ENCODE data around the gene OSBPL8.

DNA sequence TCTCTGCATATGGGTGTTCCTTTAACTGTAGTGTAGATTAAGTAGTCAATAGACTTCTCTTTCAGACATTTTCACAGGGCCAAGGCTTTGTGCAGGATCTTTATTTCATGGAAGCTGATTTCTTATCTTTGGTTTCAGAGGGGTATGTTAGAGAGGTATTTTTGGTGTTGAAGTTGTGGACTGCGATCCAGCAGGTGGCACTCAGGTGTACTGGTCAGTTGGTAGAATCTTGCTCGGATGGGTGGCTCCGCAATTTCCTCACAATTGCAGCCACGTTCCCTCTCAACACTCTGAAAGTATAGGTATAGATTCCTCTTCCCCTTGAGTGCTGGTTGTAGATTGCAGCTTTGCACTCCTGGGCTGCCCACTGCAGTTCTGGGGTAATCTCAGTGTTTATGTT, 44.3 kb downstream of the OSBPL8 start:
- TF ChIP-seq, protein P1, sequence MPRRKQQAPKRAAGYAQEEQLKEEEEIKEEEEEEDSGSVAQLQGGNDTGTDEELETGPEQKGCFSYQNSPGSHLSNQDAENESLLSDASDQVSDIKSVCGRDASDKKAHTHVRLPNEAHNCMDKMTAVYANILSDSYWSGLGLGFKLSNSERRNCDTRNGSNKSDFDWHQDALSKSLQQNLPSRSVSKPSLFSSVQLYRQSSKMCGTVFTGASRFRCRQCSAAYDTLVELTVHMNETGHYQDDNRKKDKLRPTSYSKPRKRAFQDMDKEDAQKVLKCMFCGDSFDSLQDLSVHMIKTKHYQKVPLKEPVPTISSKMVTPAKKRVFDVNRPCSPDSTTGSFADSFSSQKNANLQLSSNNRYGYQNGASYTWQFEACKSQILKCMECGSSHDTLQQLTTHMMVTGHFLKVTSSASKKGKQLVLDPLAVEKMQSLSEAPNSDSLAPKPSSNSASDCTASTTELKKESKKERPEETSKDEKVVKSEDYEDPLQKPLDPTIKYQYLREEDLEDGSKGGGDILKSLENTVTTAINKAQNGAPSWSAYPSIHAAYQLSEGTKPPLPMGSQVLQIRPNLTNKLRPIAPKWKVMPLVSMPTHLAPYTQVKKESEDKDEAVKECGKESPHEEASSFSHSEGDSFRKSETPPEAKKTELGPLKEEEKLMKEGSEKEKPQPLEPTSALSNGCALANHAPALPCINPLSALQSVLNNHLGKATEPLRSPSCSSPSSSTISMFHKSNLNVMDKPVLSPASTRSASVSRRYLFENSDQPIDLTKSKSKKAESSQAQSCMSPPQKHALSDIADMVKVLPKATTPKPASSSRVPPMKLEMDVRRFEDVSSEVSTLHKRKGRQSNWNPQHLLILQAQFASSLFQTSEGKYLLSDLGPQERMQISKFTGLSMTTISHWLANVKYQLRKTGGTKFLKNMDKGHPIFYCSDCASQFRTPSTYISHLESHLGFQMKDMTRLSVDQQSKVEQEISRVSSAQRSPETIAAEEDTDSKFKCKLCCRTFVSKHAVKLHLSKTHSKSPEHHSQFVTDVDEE (CRISPR knock-in tag; IDR thresholded peaks at IDR 0.05): no peak
- TF ChIP-seq ZNF8 (CRISPR knock-in tag; IDR thresholded peaks at IDR 0.05): no peak
- TF ChIP-seq ZNF565 (CRISPR knock-in tag; conservative IDR thresholded peaks at IDR 0.05; ENCODE audit: low read depth): no peak
- TF ChIP-seq ZNF70 (CRISPR knock-in tag; IDR thresholded peaks at IDR 0.05): no peak
- TF ChIP-seq ARNTL (CRISPR knock-in tag; IDR thresholded peaks at IDR 0.05; ENCODE audit: borderline replicate concordance, low read depth): no peak
- no peak for TF ChIP-seq PPARA (CRISPR knock-in tag; IDR thresholded peaks at IDR 0.05; ENCODE audit: borderline replicate concordance)
- no peak for TF ChIP-seq TCF4 (CRISPR knock-in tag; IDR thresholded peaks at IDR 0.05; ENCODE audit: borderline replicate concordance)
- no peak for TF ChIP-seq TOX (CRISPR knock-in tag; IDR thresholded peaks at IDR 0.05; ENCODE audit: borderline replicate concordance)
- TF ChIP-seq ZFP3 (CRISPR knock-in tag; IDR thresholded peaks at IDR 0.05): no peak
- no peak for TF ChIP-seq GLIS3 (CRISPR knock-in tag; IDR thresholded peaks at IDR 0.05)
- TF ChIP-seq OSR1 (CRISPR knock-in tag; IDR thresholded peaks at IDR 0.05): no peak
